C4-2B (cell line): ENCODE measurements around the gene LPP.
A peak's percentile ranks its signal among the peaks of the same experiment; 100 is the strongest.

Experiments used
- H3K27ac ChIP-seq: fragments of 450-650 bp; 2 replicates; pipeline ENCODE4 v1.5.1; 2017
- ZFX ChIP-seq: fragments of 450-650 bp; IDR thresholded peaks from 2 replicates; pipeline ENCODE4 v1.6.1; 2017
- TF ChIP-seq, protein P1 (sequence below): fragments of 450-650 bp; conservative IDR thresholded peaks from 2 replicates; pipeline ENCODE4 v1.5.1; 2017; ENCODE audit warnings: mild to moderate bottlenecking

LPP gene

DNA sequence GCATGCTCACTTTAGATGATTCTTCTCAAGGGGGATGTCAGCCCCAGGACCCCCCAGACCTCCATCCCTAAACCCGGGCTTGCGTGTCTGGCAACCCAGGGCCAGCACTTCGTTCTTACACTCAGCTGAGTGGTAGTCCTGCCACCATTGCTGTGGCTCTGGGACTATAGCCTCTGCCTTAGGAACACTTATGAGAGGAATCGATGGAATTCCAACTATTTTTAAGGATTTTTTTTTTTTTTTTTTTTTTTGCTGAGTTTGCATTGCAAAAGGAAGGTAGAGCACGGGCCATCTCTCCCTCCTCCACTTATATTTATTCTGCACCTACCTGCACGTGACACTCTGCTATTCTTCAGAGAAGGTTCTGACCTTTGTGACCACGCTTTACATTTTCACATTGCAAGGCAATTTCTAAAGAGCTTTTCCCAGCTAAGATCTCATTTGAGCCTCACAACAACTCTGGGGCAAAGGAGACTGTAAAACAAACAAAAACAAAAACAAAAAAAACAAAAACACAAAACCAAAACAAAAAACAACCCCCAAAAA lies 113.9 kb downstream of the LPP start:
- TF ChIP-seq, protein P1, sequence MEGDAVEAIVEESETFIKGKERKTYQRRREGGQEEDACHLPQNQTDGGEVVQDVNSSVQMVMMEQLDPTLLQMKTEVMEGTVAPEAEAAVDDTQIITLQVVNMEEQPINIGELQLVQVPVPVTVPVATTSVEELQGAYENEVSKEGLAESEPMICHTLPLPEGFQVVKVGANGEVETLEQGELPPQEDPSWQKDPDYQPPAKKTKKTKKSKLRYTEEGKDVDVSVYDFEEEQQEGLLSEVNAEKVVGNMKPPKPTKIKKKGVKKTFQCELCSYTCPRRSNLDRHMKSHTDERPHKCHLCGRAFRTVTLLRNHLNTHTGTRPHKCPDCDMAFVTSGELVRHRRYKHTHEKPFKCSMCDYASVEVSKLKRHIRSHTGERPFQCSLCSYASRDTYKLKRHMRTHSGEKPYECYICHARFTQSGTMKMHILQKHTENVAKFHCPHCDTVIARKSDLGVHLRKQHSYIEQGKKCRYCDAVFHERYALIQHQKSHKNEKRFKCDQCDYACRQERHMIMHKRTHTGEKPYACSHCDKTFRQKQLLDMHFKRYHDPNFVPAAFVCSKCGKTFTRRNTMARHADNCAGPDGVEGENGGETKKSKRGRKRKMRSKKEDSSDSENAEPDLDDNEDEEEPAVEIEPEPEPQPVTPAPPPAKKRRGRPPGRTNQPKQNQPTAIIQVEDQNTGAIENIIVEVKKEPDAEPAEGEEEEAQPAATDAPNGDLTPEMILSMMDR: no peak
- TF ChIP-seq ZFX: no peak
- peak overlapping the region; percentile 79 for H3K27ac ChIP-seq

DNA sequence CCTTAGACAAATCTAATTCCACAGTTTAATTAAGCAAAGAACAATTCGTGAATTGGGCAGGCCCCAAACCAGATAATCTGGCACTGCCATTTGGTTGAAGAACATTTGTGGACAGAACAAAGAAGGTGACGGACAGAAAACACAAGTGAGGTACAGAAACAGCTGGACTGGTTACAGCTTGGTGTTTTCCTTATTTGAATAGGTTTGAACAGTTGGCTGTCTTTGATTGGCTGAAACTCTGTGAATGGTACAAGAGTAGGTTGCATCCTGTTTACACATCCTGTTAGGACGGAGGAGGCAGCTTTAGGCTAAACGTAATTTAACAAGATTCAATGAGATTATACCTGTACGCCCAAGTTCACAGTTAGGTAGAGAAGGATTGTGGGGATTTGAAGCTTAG lies 114.4 kb downstream of the LPP start:
- H3K27ac ChIP-seq: peak overlapping the region; percentile 79; the same call in 1 of the 2 replicates
- TF ChIP-seq ZFX: no peak
- TF ChIP-seq, protein P1: no peak

DNA sequence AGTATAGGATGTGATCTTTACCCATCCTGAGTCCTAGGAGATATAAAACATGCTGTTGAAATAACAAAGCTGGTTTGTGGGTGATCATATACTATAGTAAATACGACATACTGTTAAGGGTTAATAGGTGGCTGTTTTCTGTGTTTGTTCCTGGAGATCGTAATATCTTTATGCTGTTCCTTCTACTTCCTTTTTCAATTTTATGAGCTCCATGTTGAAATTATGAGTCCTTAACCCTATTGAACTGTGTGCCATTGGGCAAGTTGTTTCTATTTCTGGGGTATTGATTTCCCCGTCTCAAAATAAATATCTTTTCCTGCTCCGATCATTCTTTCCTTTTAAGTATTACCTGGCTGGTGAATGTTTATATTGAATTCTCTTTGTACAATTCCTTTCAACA lies 115.1 kb downstream of the LPP start:
- TF ChIP-seq, protein P1: no peak
- no peak for TF ChIP-seq ZFX
- peak overlapping the region; percentile 66; the same call in 1 of the 2 replicates for H3K27ac ChIP-seq

DNA sequence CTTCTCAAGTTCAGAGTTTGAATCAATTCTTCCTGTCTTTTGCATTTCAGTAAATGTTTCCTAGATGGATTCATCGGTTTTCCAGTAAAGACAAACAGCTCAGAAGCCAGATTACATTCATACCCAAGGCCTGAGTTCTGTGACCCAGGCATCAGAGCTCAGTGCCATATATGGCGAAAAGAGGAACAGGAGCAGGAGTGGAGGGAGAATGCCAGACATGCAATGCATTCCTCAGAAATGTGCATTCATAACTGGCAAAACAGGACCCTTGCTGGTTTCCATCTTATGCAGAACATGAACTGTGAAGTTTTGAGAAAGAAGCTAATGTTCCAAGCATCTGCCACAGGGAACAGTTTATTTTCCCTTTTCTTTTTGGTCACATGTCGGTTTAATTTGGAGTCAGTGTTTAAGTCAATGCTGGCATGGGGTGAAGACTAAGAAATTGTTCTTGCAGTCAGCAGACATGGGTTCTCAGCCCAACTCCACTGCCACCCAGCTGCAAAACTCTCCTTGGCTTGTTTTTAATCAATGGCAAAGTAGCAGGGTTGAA lies 116.5 kb downstream of the LPP start:
- TF ChIP-seq ZFX: no peak
- TF ChIP-seq, protein P1: no peak
- peak overlapping the region; percentile 23; the same call in 1 of the 2 replicates for H3K27ac ChIP-seq

DNA sequence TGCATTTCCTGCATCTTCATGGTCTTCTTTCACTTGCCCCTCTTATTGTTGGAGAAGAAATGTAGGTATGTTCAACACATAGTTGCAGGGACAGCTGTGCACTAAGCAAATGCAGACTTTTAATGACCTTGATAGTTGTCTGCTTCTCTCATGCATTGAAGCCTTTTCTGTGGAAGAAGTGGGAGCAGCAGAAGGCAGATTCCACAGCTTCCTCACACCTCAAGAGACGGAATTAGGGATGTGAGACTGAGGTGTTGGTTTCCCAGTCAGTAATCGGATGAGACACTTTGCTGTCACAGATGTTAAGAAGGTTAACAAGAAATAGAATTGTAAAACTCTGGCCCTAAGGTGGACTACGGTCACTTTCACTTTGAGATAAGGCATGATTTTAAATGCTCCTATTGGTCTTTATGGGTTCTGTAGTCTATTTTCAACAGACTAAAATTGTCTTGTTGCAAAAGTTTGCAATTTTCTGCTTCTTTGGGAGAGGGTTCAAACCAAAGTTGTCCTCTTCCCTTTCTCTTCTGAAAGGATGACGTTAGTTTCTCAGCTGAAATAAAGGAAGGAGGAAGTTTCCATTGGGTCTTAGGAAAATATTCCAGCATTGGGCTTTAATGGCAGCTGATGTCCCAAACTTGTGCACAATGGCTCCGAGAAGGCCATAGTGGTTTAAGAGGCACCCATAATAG lies 117.4 kb downstream of the LPP start:
- H3K27ac ChIP-seq: no peak overlapping the region
- TF ChIP-seq, protein P1: no peak
- no peak for TF ChIP-seq ZFX

DNA sequence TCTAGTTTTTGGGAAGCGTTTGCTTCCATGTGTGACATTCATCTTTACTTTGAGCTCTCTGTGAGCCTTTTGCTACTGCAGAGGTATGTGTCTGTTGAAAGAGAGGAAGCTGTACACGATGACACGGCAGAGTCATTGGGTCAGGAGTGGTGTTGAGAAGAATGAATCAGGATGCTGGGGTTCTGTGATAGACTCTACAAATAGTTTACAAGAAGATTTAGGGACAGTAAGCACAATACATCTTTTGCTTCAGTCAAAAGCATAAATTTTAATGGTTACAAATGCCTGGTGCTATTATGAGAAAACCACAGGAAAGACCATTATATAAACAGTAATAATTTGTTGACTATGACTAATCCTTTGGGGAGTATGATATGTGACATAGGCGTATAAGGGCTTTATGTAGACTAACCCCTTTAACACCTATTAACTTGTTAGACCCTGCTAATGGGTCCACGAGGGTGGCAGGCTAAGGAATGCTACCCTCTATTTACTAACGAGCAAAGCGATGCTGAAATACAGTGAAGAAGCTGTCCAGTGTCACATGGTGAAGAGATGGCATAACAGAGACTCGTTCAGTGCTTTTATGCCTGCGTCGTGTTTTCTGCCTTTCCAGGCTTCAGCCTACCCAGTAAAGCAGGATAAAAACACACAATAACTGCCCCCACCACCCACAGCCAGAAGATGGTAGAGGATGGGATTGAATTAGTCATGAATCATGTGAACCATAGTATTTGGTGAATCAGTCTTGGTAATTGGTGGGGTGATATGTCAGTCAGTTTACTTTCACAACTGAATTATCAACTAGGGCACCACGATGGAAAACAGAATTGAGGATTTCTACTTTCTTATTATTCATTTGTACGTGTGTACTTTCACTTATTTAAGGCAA lies 118.8 kb downstream of the LPP start:
- no peak for TF ChIP-seq ZFX
- TF ChIP-seq, protein P1: no peak
- no peak overlapping the region for H3K27ac ChIP-seq
